CD14-positive monocyte (primary cell): ENCODE results near the gene RBM4B. TPM values are rescaled to one million over a fixed set of nuclear protein-coding genes. Genes with fewer than 3 reads are reported as not detected.
A peak's percentile ranks its signal among the peaks of the same experiment; 100 is the strongest.

Source experiments
- DNase-seq, 3 donors: peaks; one replicate each; pipeline ENCODE4 v3.0.0-alpha.2; 2011 to 2022
- H2AFZ ChIP-seq: 2 replicates; pipeline ENCODE4 v1.6.0; 2012; ENCODE audit warnings: mild to moderate bottlenecking, low read depth, low read length, inconsistent platforms; ENCODE audit not compliant: insufficient read depth, poor library complexity, severe bottlenecking
- H3K27ac ChIP-seq, 2 donors: 1 replicate in 1 of 2; 2 replicates in 1 of 2; pipeline ENCODE4 v1.5.1; 2012 to 2013; ENCODE audit warnings: low read length in 2 of 2, control low read depth in 1 of 2, inconsistent platforms in 1 of 2, low read depth in 1 of 2, mild to moderate bottlenecking in 1 of 2
- H3K27me3 ChIP-seq, 2 donors: one replicate each; pipeline versions ENCODE4 v1.6.0 to v1.6.1; 2011 to 2013; ENCODE audit warnings: low read length in 2 of 2; ENCODE audit not compliant: control insufficient read depth in 2 of 2, insufficient read depth in 2 of 2
- H3K36me3 ChIP-seq, 2 donors: replicated peaks in 1 of 2; 1 replicate in 1 of 2; 2 replicates in 1 of 2; pipeline versions ENCODE4 v1.5.1 to v1.6.1; 2012 to 2013; ENCODE audit warnings: low read length in 2 of 2, control low read depth in 1 of 2, inconsistent platforms in 1 of 2, mild to moderate bottlenecking in 1 of 2; ENCODE audit not compliant: insufficient read depth in 2 of 2, control insufficient read depth in 1 of 2
- H3K4me1 ChIP-seq, 2 donors: 1 replicate in 1 of 2; 2 replicates in 1 of 2; pipeline versions ENCODE4 v1.5.1 to v1.6.1; 2012 to 2013; ENCODE audit warnings: low read length in 2 of 2, control low read depth in 1 of 2, inconsistent platforms in 1 of 2, mild to moderate bottlenecking in 1 of 2, moderate library complexity in 1 of 2; ENCODE audit not compliant: insufficient read depth in 2 of 2, control insufficient read depth in 1 of 2
- H3K4me2 ChIP-seq: replicated peaks from 2 replicates; pipeline ENCODE3; 2012; ENCODE audit warnings: low read length, moderate library complexity, mild to moderate bottlenecking; ENCODE audit not compliant: poor library complexity, severe bottlenecking; ENCODE audit errors: extremely low read depth
- H3K4me3 ChIP-seq, 3 experiments: fragments of 200-600 bp in 1 of 3; sonication (generic) in 1 of 3; replicated peaks in 1 of 3; 1 replicate in 2 of 3; 2 replicates in 1 of 3; pipeline ENCODE4 v1.5.1; 2011 to 2013; ENCODE audit warnings: low read length in 3 of 3, mild to moderate bottlenecking in 3 of 3, control low read depth in 2 of 3, low read depth in 2 of 3, inconsistent platforms in 1 of 3, moderate library complexity in 1 of 3
- H3K79me2 ChIP-seq: 2 replicates; pipeline ENCODE4 v1.6.0; 2012; ENCODE audit warnings: mild to moderate bottlenecking, control low read depth, inconsistent platforms, low read length, moderate library complexity; ENCODE audit not compliant: insufficient read depth
- H3K9ac ChIP-seq: 2 replicates; pipeline ENCODE4 v1.6.0; 2017; ENCODE audit warnings: low read length, mild to moderate bottlenecking; ENCODE audit not compliant: insufficient read depth, poor library complexity, severe bottlenecking
- H3K9me3 ChIP-seq, 2 donors: replicated peaks in 1 of 2; 1 replicate in 1 of 2; 2 replicates in 1 of 2; pipeline versions ENCODE4 v1.5.1 to v1.6.1; 2012 to 2013; ENCODE audit warnings: low read length in 2 of 2, control low read depth in 1 of 2; ENCODE audit not compliant: control insufficient read depth in 1 of 2, insufficient read depth in 1 of 2
- H4K20me1 ChIP-seq: 2 replicates; pipeline ENCODE4 v1.6.0; 2012; ENCODE audit warnings: mild to moderate bottlenecking, low read length, control low read depth, moderate library complexity; ENCODE audit not compliant: insufficient read depth
- H3K27ac Mint-ChIP-seq, 7 donors: one replicate each; pipeline ENCODE4 v1.8.0; 2020; ENCODE audit warnings: mild to moderate bottlenecking in 7 of 7, mixed read lengths in 7 of 7, moderate library complexity in 6 of 7, inconsistent platforms in 2 of 7
- H3K27me3 Mint-ChIP-seq, 3 donors: one replicate each; pipeline ENCODE4 v1.8.0; 2021 to 2022; ENCODE audit warnings: low read depth in 3 of 3, mild to moderate bottlenecking in 3 of 3, mixed read lengths in 3 of 3, moderate library complexity in 3 of 3, inconsistent platforms in 1 of 3
- H3K36me3 Mint-ChIP-seq, 2 donors: one replicate each; pipeline ENCODE4 v1.8.0; 2020; ENCODE audit warnings: mixed read lengths in 2 of 2, inconsistent platforms in 1 of 2, mild to moderate bottlenecking in 1 of 2
- H3K4me1 Mint-ChIP-seq: one replicate; pipeline ENCODE4 v1.8.0; 2020; ENCODE audit warnings: mild to moderate bottlenecking, mixed read lengths
- H3K4me3 Mint-ChIP-seq, 2 donors: one replicate each; pipeline ENCODE4 v1.8.0; 2020; ENCODE audit warnings: mild to moderate bottlenecking in 2 of 2, mixed read lengths in 2 of 2, moderate library complexity in 1 of 2
- H3K9me3 Mint-ChIP-seq, 7 donors: one replicate each; pipeline ENCODE4 v1.8.0; 2020 to 2022; ENCODE audit warnings: mixed read lengths in 7 of 7, mild to moderate bottlenecking in 6 of 7, moderate library complexity in 6 of 7, inconsistent platforms in 2 of 7
- WGBS: methylation state at CpG from one replicate; pipeline ENCODE4 v1.1.5; 2013; ENCODE audit warnings: missing lambda C conversion rate; ENCODE audit not compliant: insufficient coverage; 5-methylcytosine and 5-hydroxymethylcytosine counted together
- intact Hi-C, 2 donors: fragments of 100-400 bp; cut with micrococcal nuclease; formaldehyde crosslinking; loops; one replicate each; pipeline versions ENCODE4 v1.15.0 to v1.15.1; 2023
- polyA plus RNA-seq, 3 donors: library from polyadenylated mRNA; depleted of rRNA in 1 of 3; unstranded in 2 of 3; stranded (reverse) in 1 of 3; fragments of 300-500 nt in 2 of 3; fragments of >200 nt in 1 of 3; fragmentation: Illumina TruSeq in 2 of 3; gene quantifications; 1 replicate in 2 of 3; 2 replicates in 1 of 3; pipeline ENCODE4 v1.2.3, GENCODE V29; 2012 to 2021
- TF ChIP-seq, protein P1 (sequence below): fragments of 200-600 bp; IDR thresholded peaks from one replicate; pipeline ENCODE4 v1.8.0; 2022; ENCODE audit warnings: antibody characterized with exemption, mild to moderate bottlenecking

The RBM4B gene
- polyA plus RNA-seq, 3 donors: 7.8 to 14.3 (median 11.2) TPM

DNA sequence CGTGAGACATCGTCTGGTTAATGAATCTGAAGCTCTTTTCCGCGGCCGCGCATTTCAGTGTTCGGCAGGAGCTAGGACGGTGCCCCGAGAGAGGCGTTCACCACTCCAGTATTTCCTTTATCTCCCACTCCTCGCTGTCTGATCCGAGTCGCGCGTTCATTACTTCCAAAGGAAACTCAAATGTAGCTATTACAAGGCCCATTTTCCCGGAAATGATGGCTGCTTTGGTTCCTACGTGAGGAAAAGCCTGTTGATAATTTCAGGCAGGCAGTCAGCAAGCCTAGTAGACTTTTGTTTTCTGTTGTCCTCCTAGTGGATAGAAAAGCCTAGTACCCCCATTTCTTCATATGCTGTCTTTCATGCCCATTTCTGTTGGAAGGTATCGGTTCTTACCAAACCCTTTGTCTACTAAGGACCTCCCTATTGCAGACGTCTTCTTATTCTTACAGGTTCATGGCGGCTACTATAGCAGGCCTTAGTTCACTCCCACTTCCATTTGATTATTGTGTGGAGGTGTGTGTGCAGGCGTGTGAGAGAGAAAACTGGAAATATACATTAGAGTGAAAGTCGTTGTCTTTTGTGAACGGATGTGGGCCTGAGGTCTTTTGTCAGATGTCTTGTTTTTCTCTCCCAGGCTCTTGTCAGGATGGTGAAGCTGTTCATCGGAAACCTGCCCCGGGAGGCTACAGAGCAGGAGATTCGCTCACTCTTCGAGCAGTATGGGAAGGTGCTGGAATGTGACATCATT is 38.4 kb downstream of the RBM4B start:
- intact Hi-C loops: loop anchor here in 1 of 2 donors (2.0 to 5.0 kb wide), 2 partner anchors 22 to 38 kb away; partner anchors contain the start of genes RBM14 and RBM4B
- Histone ChIP-seq H3K79me2 (peaks cover 96% of the 10 kb centered on the region), H3K27me3 (no peaks in the 10 kb centered on the region), H3K4me1 (peaks cover 43 to 45% of the 10 kb centered on the region in 2 donors), H3K4me3 (peak overlapping the region; percentile 81 to 99 (median 94)), H4K20me1 (peaks cover 76% of the 10 kb centered on the region), H3K4me2 (peak overlapping the region; percentile 88), H3K27ac (peak overlapping the region; percentile 92 to 94), H3K9ac (peak overlapping the region; percentile 88), H2AFZ (peak overlapping the region; percentile 54), H3K9me3 (no peaks in the 10 kb centered on the region), H3K36me3 (peaks cover 49 to 55% of the 10 kb centered on the region in 2 donors)
- Mint-ChIP-seq H3K27ac (peak overlapping the region; percentile 96 to 99 (median 98)), H3K9me3 (peaks cover 0 to 2% (median 0%) of the 10 kb centered on the region in 7 donors), H3K4me1 (peaks cover 53% of the 10 kb centered on the region), H3K36me3 (peaks cover 44 to 66% of the 10 kb centered on the region in 2 donors), H3K27me3 (no peaks in the 10 kb centered on the region), H3K4me3 (peak overlapping the region; percentile 95 to 98)
- TF ChIP-seq, protein P1, sequence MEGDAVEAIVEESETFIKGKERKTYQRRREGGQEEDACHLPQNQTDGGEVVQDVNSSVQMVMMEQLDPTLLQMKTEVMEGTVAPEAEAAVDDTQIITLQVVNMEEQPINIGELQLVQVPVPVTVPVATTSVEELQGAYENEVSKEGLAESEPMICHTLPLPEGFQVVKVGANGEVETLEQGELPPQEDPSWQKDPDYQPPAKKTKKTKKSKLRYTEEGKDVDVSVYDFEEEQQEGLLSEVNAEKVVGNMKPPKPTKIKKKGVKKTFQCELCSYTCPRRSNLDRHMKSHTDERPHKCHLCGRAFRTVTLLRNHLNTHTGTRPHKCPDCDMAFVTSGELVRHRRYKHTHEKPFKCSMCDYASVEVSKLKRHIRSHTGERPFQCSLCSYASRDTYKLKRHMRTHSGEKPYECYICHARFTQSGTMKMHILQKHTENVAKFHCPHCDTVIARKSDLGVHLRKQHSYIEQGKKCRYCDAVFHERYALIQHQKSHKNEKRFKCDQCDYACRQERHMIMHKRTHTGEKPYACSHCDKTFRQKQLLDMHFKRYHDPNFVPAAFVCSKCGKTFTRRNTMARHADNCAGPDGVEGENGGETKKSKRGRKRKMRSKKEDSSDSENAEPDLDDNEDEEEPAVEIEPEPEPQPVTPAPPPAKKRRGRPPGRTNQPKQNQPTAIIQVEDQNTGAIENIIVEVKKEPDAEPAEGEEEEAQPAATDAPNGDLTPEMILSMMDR: no peak
- WGBS: under 1% methylated on average over 17 of the region's 27 CpGs
- peak; percentile 16 to 29 (median 29) for DNase-seq

DNA sequence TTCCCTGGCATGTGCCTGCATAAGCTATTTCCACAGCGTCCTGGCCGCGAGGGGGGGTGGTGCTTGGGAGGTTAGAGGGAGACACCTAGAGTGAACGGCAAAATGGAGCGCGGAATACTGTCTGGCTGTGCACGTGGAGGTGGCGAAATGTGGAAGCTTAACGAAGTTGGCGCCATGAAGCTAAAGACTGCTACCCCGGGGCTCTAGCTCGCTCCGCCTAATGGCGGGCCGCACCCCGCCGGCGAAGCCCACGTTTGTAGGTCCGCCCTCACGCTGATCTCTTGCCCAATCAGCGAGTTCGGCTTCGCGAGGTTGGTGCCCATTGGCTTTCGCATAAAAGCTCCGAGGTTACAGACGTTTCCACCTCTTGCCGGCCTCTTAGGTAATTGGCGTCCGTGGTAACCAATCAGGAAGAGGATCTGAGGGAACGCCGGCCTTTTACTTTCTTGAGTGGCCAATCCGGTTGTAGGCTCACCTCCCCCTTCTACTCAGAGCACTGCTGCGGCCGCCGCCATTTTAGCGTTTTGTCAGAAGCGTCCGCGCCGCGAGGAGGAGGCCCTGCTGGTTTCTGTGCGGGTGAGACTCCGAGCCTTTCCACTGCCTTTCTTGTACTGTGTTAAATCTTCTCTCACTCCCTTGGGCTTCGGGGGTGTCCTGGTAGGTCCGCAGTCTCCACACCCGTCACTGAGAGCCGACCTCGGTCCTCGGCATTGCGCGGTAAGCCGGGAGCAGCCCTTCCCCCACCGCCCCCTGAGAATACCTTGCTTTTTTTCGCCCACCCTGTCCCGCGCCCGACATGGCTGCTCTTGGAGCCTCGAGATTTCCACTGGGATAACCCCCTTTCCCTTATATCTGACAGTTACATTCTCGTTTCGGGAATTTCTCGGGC is 39.3 kb downstream of the RBM4B start, which contains the start of gene RBM4:
RBM4 (plus strand) TSS at position 527 of the 889 bp plus-strand sequence. CDS start 1,009 bp downstream, outside the sequence.
- peaks cover 38 to 62% of the 10 kb centered on the region in 2 donors for H3K36me3 Mint-ChIP-seq
- peak; percentile 99 to 100 (median 99) for DNase-seq
- Histone ChIP-seq H4K20me1 (peaks cover 75% of the 10 kb centered on the region), H3K4me2 (peak within 1 kb of the TSS; percentile 88), H3K79me2 (peaks cover 96% of the 10 kb centered on the region), H3K4me3 (peak within 1 kb of the TSS; percentile 81 to 99 (median 94)), H2AFZ (peak within 1 kb of the TSS; percentile 69), H3K9me3 (no peaks in the 10 kb centered on the region), H3K36me3 (peaks cover 43 to 51% of the 10 kb centered on the region in 2 donors), H3K9ac (peak within 1 kb of the TSS; percentile 88), H3K27ac (peak within 1 kb of the TSS; percentile 92 to 94), H3K27me3 (no peaks in the 10 kb centered on the region), H3K4me1 (peaks cover 43 to 45% of the 10 kb centered on the region in 2 donors)
- H3K4me1 Mint-ChIP-seq: peaks cover 50% of the 10 kb centered on the region
- H3K4me3 Mint-ChIP-seq: peak within 1 kb of the TSS; percentile 95 to 98
- intact Hi-C loops: loop anchor here in 1 of 2 donors (2.0 to 5.0 kb wide), 2 partner anchors 22 to 39 kb away; partner anchors contain the start of genes RBM14 and RBM4B
- under 1% methylated on average over 61 of the region's 63 CpGs for WGBS
- peak within 1 kb of the TSS; percentile 96 to 99 (median 98) for H3K27ac Mint-ChIP-seq
- H3K9me3 Mint-ChIP-seq: peaks cover 0 to 2% (median 0%) of the 10 kb centered on the region in 7 donors
- H3K27me3 Mint-ChIP-seq: no peaks in the 10 kb centered on the region
- TF ChIP-seq, protein P1: no peak
